ENCODE measurements around the gene TLL2.

Gene TLL2

GRCh38 chr10:96334616-96335526, 178.9 kb downstream of the TLL2 start:
- Histone ChIP-seq H3K9me3 (replicated peaks; ENCODE audit: insufficient read depth, low read length) (no peaks in the 10 kb centered on the region), H3K27me3 (replicated peaks; ENCODE audit: insufficient read depth, low read length) (no peaks in the 10 kb centered on the region), H3F3A (ENCODE audit: insufficient read depth, low read length) (no peaks in the 10 kb centered on the region), H3K4me1 (ENCODE audit: low read length) (no peaks in the 10 kb centered on the region), H3K27ac (ENCODE audit: low read length) (no peak overlapping the region), H3K79me2 (ENCODE audit: low read length) (no peaks in the 10 kb centered on the region), H4K20me1 (ENCODE audit: insufficient read depth, low read length) (no peaks in the 10 kb centered on the region), H3K4me2 (ENCODE audit: low read depth, low read length) (no peak overlapping the region), H3K9ac (ENCODE audit: low read length) (no peak overlapping the region), H3K4me3 (ENCODE audit: low read length) (no peak overlapping the region), H3K9me2 (replicated peaks; ENCODE audit: insufficient read depth, low read length) (no peaks in the 10 kb centered on the region), H2AFZ (ENCODE audit: low read length) (no peak overlapping the region), H3K36me3 (replicated peaks; ENCODE audit: insufficient read depth, low read length) (no peaks in the 10 kb centered on the region)
- DNase-seq = peak; percentile 13
- TF ChIP-seq EZH2phosphoT487 (IDR thresholded peaks at IDR 0.05; ENCODE audit: low read length) (no peak), EZH2 (optimal IDR thresholded peaks at IDR 0.05; ENCODE audit: low read depth, low read length) (no peak)
- TF ChIP-seq, protein P1, sequence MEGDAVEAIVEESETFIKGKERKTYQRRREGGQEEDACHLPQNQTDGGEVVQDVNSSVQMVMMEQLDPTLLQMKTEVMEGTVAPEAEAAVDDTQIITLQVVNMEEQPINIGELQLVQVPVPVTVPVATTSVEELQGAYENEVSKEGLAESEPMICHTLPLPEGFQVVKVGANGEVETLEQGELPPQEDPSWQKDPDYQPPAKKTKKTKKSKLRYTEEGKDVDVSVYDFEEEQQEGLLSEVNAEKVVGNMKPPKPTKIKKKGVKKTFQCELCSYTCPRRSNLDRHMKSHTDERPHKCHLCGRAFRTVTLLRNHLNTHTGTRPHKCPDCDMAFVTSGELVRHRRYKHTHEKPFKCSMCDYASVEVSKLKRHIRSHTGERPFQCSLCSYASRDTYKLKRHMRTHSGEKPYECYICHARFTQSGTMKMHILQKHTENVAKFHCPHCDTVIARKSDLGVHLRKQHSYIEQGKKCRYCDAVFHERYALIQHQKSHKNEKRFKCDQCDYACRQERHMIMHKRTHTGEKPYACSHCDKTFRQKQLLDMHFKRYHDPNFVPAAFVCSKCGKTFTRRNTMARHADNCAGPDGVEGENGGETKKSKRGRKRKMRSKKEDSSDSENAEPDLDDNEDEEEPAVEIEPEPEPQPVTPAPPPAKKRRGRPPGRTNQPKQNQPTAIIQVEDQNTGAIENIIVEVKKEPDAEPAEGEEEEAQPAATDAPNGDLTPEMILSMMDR (IDR thresholded peaks at IDR 0.05; ENCODE audit: low read length) = peak; percentile 77

- H3F3A ChIP-seq (ENCODE audit: insufficient read depth, low read length) = no peaks in the 10 kb centered on the region
- H3K9ac ChIP-seq (ENCODE audit: low read length) = no peak overlapping the region
- TF ChIP-seq, protein P1 (IDR thresholded peaks at IDR 0.05; ENCODE audit: low read length) = no peak
- TF ChIP-seq EZH2phosphoT487 (IDR thresholded peaks at IDR 0.05; ENCODE audit: low read length) = no peak
- no peak for TF ChIP-seq EZH2 (optimal IDR thresholded peaks at IDR 0.05; ENCODE audit: low read depth, low read length)
- H4K20me1 ChIP-seq (ENCODE audit: insufficient read depth, low read length) = no peaks in the 10 kb centered on the region
- H3K4me2 ChIP-seq (ENCODE audit: low read depth, low read length) = no peak overlapping the region
- no peak overlapping the region for H3K4me3 ChIP-seq (ENCODE audit: low read length)
- H3K36me3 ChIP-seq (replicated peaks; ENCODE audit: insufficient read depth, low read length) = no peaks in the 10 kb centered on the region
- H3K27me3 ChIP-seq (replicated peaks; ENCODE audit: insufficient read depth, low read length) = no peaks in the 10 kb centered on the region
- DNase-seq = no peak
- H3K79me2 ChIP-seq (ENCODE audit: low read length) = no peaks in the 10 kb centered on the region
- H3K9me3 ChIP-seq (replicated peaks; ENCODE audit: insufficient read depth, low read length) = no peaks in the 10 kb centered on the region
- no peak overlapping the region for H2AFZ ChIP-seq (ENCODE audit: low read length)
- no peak overlapping the region for H3K27ac ChIP-seq (ENCODE audit: low read length)
- H3K9me2 ChIP-seq (replicated peaks; ENCODE audit: insufficient read depth, low read length) = no peaks in the 10 kb centered on the region
- no peaks in the 10 kb centered on the region for H3K4me1 ChIP-seq (ENCODE audit: low read length)
Observed at GRCh38 chr10:96333101-96333500, 180.6 kb downstream of the TLL2 start.

GRCh38 chr10:96327462-96327861, 186.3 kb downstream of the TLL2 start:
- H3K27me3 ChIP-seq (replicated peaks; ENCODE audit: insufficient read depth, low read length) = no peaks in the 10 kb centered on the region
- no peaks in the 10 kb centered on the region for H3K4me1 ChIP-seq (ENCODE audit: low read length)
- no peaks in the 10 kb centered on the region for H3K9me3 ChIP-seq (replicated peaks; ENCODE audit: insufficient read depth, low read length)
- H3K36me3 ChIP-seq (replicated peaks; ENCODE audit: insufficient read depth, low read length) = no peaks in the 10 kb centered on the region
- H3K4me2 ChIP-seq (ENCODE audit: low read depth, low read length) = no peak overlapping the region
- no peak overlapping the region for H3K27ac ChIP-seq (ENCODE audit: low read length)
- no peaks in the 10 kb centered on the region for H4K20me1 ChIP-seq (ENCODE audit: insufficient read depth, low read length)
- no peak for DNase-seq
- H3K9ac ChIP-seq (ENCODE audit: low read length) = no peak overlapping the region
- no peak overlapping the region for H3K4me3 ChIP-seq (ENCODE audit: low read length)
- TF ChIP-seq EZH2phosphoT487 (IDR thresholded peaks at IDR 0.05; ENCODE audit: low read length) (no peak), EZH2 (optimal IDR thresholded peaks at IDR 0.05; ENCODE audit: low read depth, low read length) (no peak)
- TF ChIP-seq, protein P1 (IDR thresholded peaks at IDR 0.05; ENCODE audit: low read length) = no peak
- H2AFZ ChIP-seq (ENCODE audit: low read length) = no peak overlapping the region
- no peaks in the 10 kb centered on the region for H3F3A ChIP-seq (ENCODE audit: insufficient read depth, low read length)
- H3K79me2 ChIP-seq (ENCODE audit: low read length) = no peaks in the 10 kb centered on the region
- no peaks in the 10 kb centered on the region for H3K9me2 ChIP-seq (replicated peaks; ENCODE audit: insufficient read depth, low read length)
